Ovary (tissue), 3 donors: ENCODE measurements around the gene AOPEP.

Source experiments
- EP300 ChIP-seq: sonication (generic); formaldehyde crosslinking; IDR thresholded peaks from one replicate; pipeline ENCODE4 v1.6.1; 2017; ENCODE audit warnings: antibody characterized with exemption
- POLR2A ChIP-seq: fragments of 450-650 bp; IDR thresholded peaks from one replicate; pipeline ENCODE4 v1.6.1; 2017; ENCODE audit warnings: antibody characterized with exemption, mild to moderate bottlenecking, moderate library complexity
- TF ChIP-seq, protein P1 (sequence below), 3 donors: fragments of 450-650 bp in 2 of 3; fragments of 200-600 bp in 1 of 3; IDR thresholded peaks; one replicate each; pipeline versions ENCODE4 v1.5.1 to v1.8.0; 2016 to 2022; ENCODE audit warnings: antibody characterized with exemption in 3 of 3, mild to moderate bottlenecking in 1 of 3
- donor health status: DM: no; HTN: no; CAD: no.

DNA sequence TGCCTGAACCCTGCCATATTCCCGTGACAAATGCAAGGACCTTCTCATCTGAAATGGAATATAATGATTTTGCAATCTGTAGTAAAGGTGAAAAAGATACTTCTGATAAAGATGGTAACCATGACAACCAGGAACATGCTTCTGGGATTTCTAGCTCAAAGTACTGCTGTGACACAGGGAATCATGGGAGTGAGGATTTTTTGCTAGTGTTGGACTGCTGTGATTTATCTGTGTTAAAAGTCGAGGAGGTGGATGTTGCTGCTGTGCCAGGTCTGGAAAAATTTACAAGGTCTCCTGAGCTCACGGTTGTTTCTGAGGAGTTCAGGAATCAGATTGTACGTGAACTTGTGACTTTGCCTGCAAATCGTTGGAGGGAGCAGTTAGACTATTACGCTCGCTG, 33.5 kb downstream of the AOPEP start:
- TF ChIP-seq, protein P1, sequence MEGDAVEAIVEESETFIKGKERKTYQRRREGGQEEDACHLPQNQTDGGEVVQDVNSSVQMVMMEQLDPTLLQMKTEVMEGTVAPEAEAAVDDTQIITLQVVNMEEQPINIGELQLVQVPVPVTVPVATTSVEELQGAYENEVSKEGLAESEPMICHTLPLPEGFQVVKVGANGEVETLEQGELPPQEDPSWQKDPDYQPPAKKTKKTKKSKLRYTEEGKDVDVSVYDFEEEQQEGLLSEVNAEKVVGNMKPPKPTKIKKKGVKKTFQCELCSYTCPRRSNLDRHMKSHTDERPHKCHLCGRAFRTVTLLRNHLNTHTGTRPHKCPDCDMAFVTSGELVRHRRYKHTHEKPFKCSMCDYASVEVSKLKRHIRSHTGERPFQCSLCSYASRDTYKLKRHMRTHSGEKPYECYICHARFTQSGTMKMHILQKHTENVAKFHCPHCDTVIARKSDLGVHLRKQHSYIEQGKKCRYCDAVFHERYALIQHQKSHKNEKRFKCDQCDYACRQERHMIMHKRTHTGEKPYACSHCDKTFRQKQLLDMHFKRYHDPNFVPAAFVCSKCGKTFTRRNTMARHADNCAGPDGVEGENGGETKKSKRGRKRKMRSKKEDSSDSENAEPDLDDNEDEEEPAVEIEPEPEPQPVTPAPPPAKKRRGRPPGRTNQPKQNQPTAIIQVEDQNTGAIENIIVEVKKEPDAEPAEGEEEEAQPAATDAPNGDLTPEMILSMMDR (IDR thresholded peaks at IDR 0.05): no peak
- no peak for TF ChIP-seq POLR2A
- no peak for TF ChIP-seq EP300
